GM23248 (cell line): Measurements from ENCODE around the gene TLL2. TPM values are rescaled to one million over a fixed set of nuclear protein-coding genes. Genes with fewer than 3 reads are reported as not detected.
A peak's percentile ranks its signal among the peaks of the same experiment; 100 is the strongest.

Experiments used
- DNase-seq: peaks from one replicate; pipeline ENCODE4 v3.0.0-alpha.2; 2015
- H2AFZ ChIP-seq: fragments of 200-600 bp; sonication (generic); 2 replicates; pipeline ENCODE4 v1.6.1; 2016; ENCODE audit warnings: antibody characterized with exemption
- H3F3A ChIP-seq: fragments of 200-600 bp; sonication (generic); 2 replicates; pipeline ENCODE4 v1.6.1; 2016; ENCODE audit warnings: mild to moderate bottlenecking, antibody characterized with exemption, mixed run types; ENCODE audit not compliant: insufficient read depth
- H3K27ac ChIP-seq: fragments of 200-600 bp; sonication (generic); 2 replicates; pipeline ENCODE4 v1.5.1; 2016; ENCODE audit warnings: mild to moderate bottlenecking
- H3K27me3 ChIP-seq: fragments of 200-600 bp; sonication (generic); replicated peaks from 2 replicates; pipeline ENCODE4 v1.6.1; 2016; ENCODE audit warnings: mild to moderate bottlenecking; ENCODE audit not compliant: insufficient read depth
- H3K36me3 ChIP-seq: fragments of 200-600 bp; sonication (generic); 2 replicates; pipeline ENCODE4 v1.6.1; 2016; ENCODE audit warnings: low read depth, mild to moderate bottlenecking
- H3K4me1 ChIP-seq: fragments of 200-600 bp; sonication (generic); 2 replicates; pipeline ENCODE4 v1.6.1; 2016; ENCODE audit warnings: mild to moderate bottlenecking; ENCODE audit not compliant: insufficient read depth
- H3K4me2 ChIP-seq: fragments of 200-600 bp; sonication (generic); one replicate; pipeline ENCODE4 v1.6.1; 2016; ENCODE audit warnings: mild to moderate bottlenecking; ENCODE audit not compliant: unreplicated experiment
- H3K4me3 ChIP-seq: fragments of 200-600 bp; sonication (generic); 2 replicates; pipeline ENCODE4 v1.5.1; 2016; ENCODE audit warnings: mild to moderate bottlenecking
- H3K79me2 ChIP-seq: fragments of 200-600 bp; sonication (generic); 2 replicates; pipeline ENCODE4 v1.6.1; 2016; ENCODE audit warnings: mild to moderate bottlenecking; ENCODE audit not compliant: insufficient read depth
- H3K9ac ChIP-seq: fragments of 200-600 bp; sonication (generic); 2 replicates; pipeline ENCODE4 v1.6.1; 2016; ENCODE audit warnings: mild to moderate bottlenecking
- H3K9me2 ChIP-seq: fragments of 200-600 bp; sonication (generic); 2 replicates; pipeline ENCODE4 v1.6.1; 2016; ENCODE audit warnings: mixed run types, mild to moderate bottlenecking, moderate library complexity; ENCODE audit not compliant: insufficient read depth
- H3K9me3 ChIP-seq: fragments of 200-600 bp; sonication (generic); one replicate; pipeline ENCODE4 v1.6.1; 2017; ENCODE audit warnings: low read depth
- H4K20me1 ChIP-seq: fragments of 200-600 bp; sonication (generic); 2 replicates; pipeline ENCODE4 v1.6.0; 2016; ENCODE audit not compliant: insufficient read depth
- EZH2 ChIP-seq: fragments of 200-600 bp; sonication (generic); IDR thresholded peaks from 2 replicates; pipeline ENCODE4 v1.6.1; 2018; ENCODE audit warnings: antibody characterized with exemption, mild to moderate bottlenecking; ENCODE audit not compliant: insufficient read depth, poor library complexity, severe bottlenecking
- EZH2phosphoT487 ChIP-seq: fragments of 200-600 bp; sonication (generic); IDR thresholded peaks from 2 replicates; pipeline ENCODE4 v1.6.1; 2018; ENCODE audit warnings: antibody characterized with exemption, moderate library complexity, mild to moderate bottlenecking, low read depth; ENCODE audit not compliant: insufficient read depth
- WGBS, 2 experiments: methylation state at CpG; one replicate each; pipeline ENCODE4 v1.1.6; 2015 to 2017; ENCODE audit warnings: low lambda C conversion rate in 2 of 2, low coverage in 1 of 2; ENCODE audit errors: missing lambda C conversion rate in 2 of 2; 5-methylcytosine and 5-hydroxymethylcytosine counted together
- in situ Hi-C: fragments of 300-500 bp; cut with MboI; formaldehyde crosslinking; loops from 2 replicates; pipeline ENCODE4 v1.15.0; 2020
- polyA plus RNA-seq: library from polyadenylated mRNA; unstranded; fragments of >200 nt; fragmentation: Nextera tagmentation; extraction: Ambion mirVana; gene quantifications from 2 replicates; pipeline ENCODE4 v1.2.1, GENCODE V29; 2016
- total RNA-seq: library from RNA; depleted of rRNA; stranded (reverse); fragments of >200 nt; shearing (Covaris generic); gene quantifications from 2 replicates; pipeline ENCODE4 v1.2.3, GENCODE V29; 2014

TLL2 gene
- total and polyA plus RNA-seq, 2 experiments from 2014 or later, result 0.43 to 0.71 TPM

GRCh38 chr10:96389785-96390184 is 123.9 kb downstream of the TLL2 start:
- H3K4me1 ChIP-seq, result peaks cover 14% of the 10 kb centered on the region
- 60 to 71% methylated on average over 5 of the region's 5 CpGs for WGBS, 2 experiments
- H3K36me3 ChIP-seq, result no peaks in the 10 kb centered on the region
- no peaks in the 10 kb centered on the region for H3K9me2 ChIP-seq
- TF ChIP-seq EZH2phosphoT487, result no peak
- H3K79me2 ChIP-seq, result no peaks in the 10 kb centered on the region
- H3K9me3 ChIP-seq, result no peaks in the 10 kb centered on the region
- H3K9ac ChIP-seq, result no peak overlapping the region
- in situ Hi-C loops, result loop anchor here (10.0 to 25.0 kb wide), 3 partner anchors 125 to 823 kb away; partner anchors contain the start of gene TLL2
- 0 out of 2 replicates have a peak, but pooled peaks cover 16% of the 10 kb centered on the region for H3F3A ChIP-seq
- no peak overlapping the region for H3K27ac ChIP-seq
- H2AFZ ChIP-seq, result no peak overlapping the region
- no peak overlapping the region for H3K4me3 ChIP-seq
- no peaks in the 10 kb centered on the region for H4K20me1 ChIP-seq
- peaks cover 8% of the 10 kb centered on the region for H3K27me3 ChIP-seq
- H3K4me2 ChIP-seq, result no peak overlapping the region
- no peak for DNase-seq

GRCh38 chr10:96387601-96388000 is 126.1 kb downstream of the TLL2 start:
- TF ChIP-seq EZH2 (no peak), EZH2phosphoT487 (no peak)
- H3K9ac ChIP-seq, result no peak overlapping the region
- H3K4me3 ChIP-seq, result peak overlapping the region; percentile 17; the same call in 1 of the 2 replicates
- H2AFZ ChIP-seq, result 0 out of 2 replicates have a peak overlapping the region, but pooled peaks have one; percentile 7
- peak overlapping the region; percentile 64 for H3K27ac ChIP-seq
- peak overlapping the region; percentile 37 for H3K4me2 ChIP-seq
- H4K20me1 ChIP-seq, result no peaks in the 10 kb centered on the region
- no peaks in the 10 kb centered on the region for H3K36me3 ChIP-seq
- DNase-seq, result peak; percentile 75
- H3K4me1 ChIP-seq, result peaks cover 14% of the 10 kb centered on the region
- H3K27me3 ChIP-seq, result peaks cover 4% of the 10 kb centered on the region; the same call in 1 of the 2 replicates
- in situ Hi-C loops, result loop anchor here (25.0 kb wide), 2 partner anchors 650 to 825 kb away; no protein-coding TSS in a partner anchor
- no peaks in the 10 kb centered on the region for H3K79me2 ChIP-seq
- no peaks in the 10 kb centered on the region for H3K9me3 ChIP-seq
- 7 to 10% methylated on average over 7 of the region's 7 CpGs for WGBS, 2 experiments
- H3K9me2 ChIP-seq, result no peaks in the 10 kb centered on the region
- H3F3A ChIP-seq, result 0 out of 2 replicates have a peak, but pooled peaks cover 16% of the 10 kb centered on the region

GRCh38 chr10:96387161-96387560 is 126.6 kb downstream of the TLL2 start:
- DNase-seq, result peak; percentile 55
- Histone ChIP-seq H3K9me2 (no peaks in the 10 kb centered on the region), H3K27me3 (no peaks in the 10 kb centered on the region), H3K27ac (peak overlapping the region; percentile 64), H3K79me2 (no peaks in the 10 kb centered on the region), H3K9ac (no peak overlapping the region), H3K4me2 (peak overlapping the region; percentile 37), H3F3A (0 out of 2 replicates have a peak, but pooled peaks cover 16% of the 10 kb centered on the region), H3K4me1 (peaks cover 14% of the 10 kb centered on the region), H4K20me1 (no peaks in the 10 kb centered on the region), H3K36me3 (no peaks in the 10 kb centered on the region), H3K4me3 (peak overlapping the region; percentile 17; the same call in 1 of the 2 replicates), H2AFZ (0 out of 2 replicates have a peak overlapping the region, but pooled peaks have one; percentile 7), H3K9me3 (no peaks in the 10 kb centered on the region)
- in situ Hi-C loops, result loop anchor here (25.0 kb wide), 2 partner anchors 650 to 825 kb away; no protein-coding TSS in a partner anchor
- WGBS, 2 experiments, result 8 to 14% methylated on average over 2 of the region's 2 CpGs
- TF ChIP-seq EZH2phosphoT487 (no peak), EZH2 (no peak)

GRCh38 chr10:96384506-96384905 is 129.2 kb downstream of the TLL2 start:
- in situ Hi-C loops, result loop anchor here (25.0 kb wide), 2 partner anchors 653 to 828 kb away; no protein-coding TSS in a partner anchor
- 74 to 82% methylated on average over 17 to 25 of the region's 25 CpGs for WGBS, 2 experiments
- DNase-seq, result no peak

More at GRCh38 chr10:96384506-96384905, 129.2 kb downstream of the TLL2 start:
- no peak overlapping the region for H3K4me2 ChIP-seq
- no peak overlapping the region for H3K4me3 ChIP-seq
- TF ChIP-seq EZH2phosphoT487, result no peak
- TF ChIP-seq EZH2, result no peak
- H3K9me3 ChIP-seq, result no peaks in the 10 kb centered on the region
- no peaks in the 10 kb centered on the region for H3K79me2 ChIP-seq
- H3K9me2 ChIP-seq, result no peaks in the 10 kb centered on the region
- H3K36me3 ChIP-seq, result no peaks in the 10 kb centered on the region
- no peak overlapping the region for H3K9ac ChIP-seq
- no peak overlapping the region for H2AFZ ChIP-seq
- H3K27me3 ChIP-seq, result no peaks in the 10 kb centered on the region
- no peaks in the 10 kb centered on the region for H4K20me1 ChIP-seq
- 0 out of 2 replicates have a peak, but pooled peaks cover 16% of the 10 kb centered on the region for H3F3A ChIP-seq
- peaks cover 14% of the 10 kb centered on the region for H3K4me1 ChIP-seq
- H3K27ac ChIP-seq, result no peak overlapping the region
